GM12874 (cell line): ENCODE measurements around the gene MRNIP.
A peak's percentile ranks its signal among the peaks of the same experiment; 100 is the strongest.

Experiments
- CTCF ChIP-seq: IDR thresholded peaks from 2 replicates; pipeline ENCODE4 v1.5.1; 2011; ENCODE audit warnings: low read depth, mild to moderate bottlenecking, control low read depth, low read length, moderate library complexity; ENCODE audit not compliant: insufficient read depth

Gene MRNIP

GRCh38 chr5:179840321-179840720 lies 18.3 kb downstream of the MRNIP start:
- TF ChIP-seq CTCF = no peak

GRCh38 chr5:179839328-179840256 lies 19.0 kb downstream of the MRNIP start:
- TF ChIP-seq CTCF = no peak

GRCh38 chr5:179837076-179838011 lies 21.3 kb downstream of the MRNIP start:
- no peak for TF ChIP-seq CTCF

- 0 out of 2 replicates have a peak, but pooled peaks have one; percentile 9 for TF ChIP-seq CTCF
These were observed 22.2 kb downstream of the MRNIP start for GRCh38 chr5:179836225-179837019.

- TF ChIP-seq CTCF = no peak
These were observed 24.5 kb downstream of the MRNIP start for GRCh38 chr5:179834120-179834519.

- TF ChIP-seq CTCF = no peak
These were observed 24.9 kb downstream of the MRNIP start for GRCh38 chr5:179833709-179834070.
